GM21825 (cell line): Measurements from ENCODE around the gene HUWE1.

Experiments
- ATAC-seq: cut with Tn5 transposase; IDR thresholded peaks from one replicate; pipeline ENCODE4 v1.9.1; 2021; ENCODE audit warnings: mild to moderate bottlenecking, moderate library complexity; ENCODE audit not compliant: unreplicated experiment

HUWE1 gene

GRCh38 chrX:53685711-53686110 is 808 bp downstream of the HUWE1 start:
- no peak for ATAC-seq

- ATAC-seq, result peak; percentile 66
Observed at GRCh38 chrX:53684415-53685192, 1.9 kb downstream of the HUWE1 start.

GRCh38 chrX:53683556-53684414 is 2.7 kb downstream of the HUWE1 start:
- ATAC-seq, result peak; percentile 58

GRCh38 chrX:53682885-53683555 is 3.5 kb downstream of the HUWE1 start:
- ATAC-seq, result no peak

GRCh38 chrX:53681661-53682060 is 4.9 kb downstream of the HUWE1 start:
- no peak for ATAC-seq

- ATAC-seq, result no peak
Observed at GRCh38 chrX:53678667-53679066, 7.9 kb downstream of the HUWE1 start.

GRCh38 chrX:53677286-53677685 is 9.2 kb downstream of the HUWE1 start:
- ATAC-seq, result no peak

GRCh38 chrX:53674581-53674980 is 11.9 kb downstream of the HUWE1 start:
- no peak for ATAC-seq

GRCh38 chrX:53669258-53669657 is 17.3 kb downstream of the HUWE1 start:
- ATAC-seq, result no peak

GRCh38 chrX:53666171-53666570 is 20.3 kb downstream of the HUWE1 start:
- ATAC-seq, result no peak

- ATAC-seq, result no peak
Observed at GRCh38 chrX:53660004-53660403, 26.5 kb downstream of the HUWE1 start.

- no peak for ATAC-seq
Observed at GRCh38 chrX:53659039-53659438, 27.5 kb downstream of the HUWE1 start.

GRCh38 chrX:53656845-53657244 is 29.7 kb downstream of the HUWE1 start:
- no peak for ATAC-seq

- ATAC-seq, result no peak
Observed at GRCh38 chrX:53654376-53654775, 32.1 kb downstream of the HUWE1 start.

GRCh38 chrX:53644751-53645150 is 41.8 kb downstream of the HUWE1 start:
- ATAC-seq, result no peak

GRCh38 chrX:53642337-53642736 is 44.2 kb downstream of the HUWE1 start:
- no peak for ATAC-seq

- ATAC-seq, result no peak
Observed at GRCh38 chrX:53639257-53639656, 47.3 kb downstream of the HUWE1 start.

- no peak for ATAC-seq
Observed at GRCh38 chrX:53637479-53637878, 49.0 kb downstream of the HUWE1 start.

GRCh38 chrX:53631156-53631555 is 55.4 kb downstream of the HUWE1 start:
- no peak for ATAC-seq

- ATAC-seq, result no peak
Observed at GRCh38 chrX:53630261-53630660, 56.3 kb downstream of the HUWE1 start.

- no peak for ATAC-seq
Observed at GRCh38 chrX:53622431-53622830, 64.1 kb downstream of the HUWE1 start.
